ENCODE results near the gene TAAR8.
"Not testable (repeated sequence)": the region's sequence is repeated elsewhere in the genome, so short reads cannot be mapped to it uniquely, and the experiment has no call there.

The TAAR8 gene

GRCh38 chr6:132598473-132598872, 46.0 kb downstream of the TAAR8 start:
- POLR2A ChIA-PET, result no interaction called here
- no peak for DNase-seq (ENCODE audit: low read depth, low spot score)

GRCh38 chr6:132600900-132601299, 48.4 kb downstream of the TAAR8 start:
- POLR2A ChIA-PET; CTCF ChIA-PET; DNase-seq (ENCODE audit: low read depth, low spot score); H3K4me3 ChIP-seq (ENCODE audit: low read depth, low read length): not testable (repeated sequence)

More at GRCh38 chr6:132598473-132598872, 46.0 kb downstream of the TAAR8 start:
- CTCF ChIA-PET, result interaction anchor here (0.9 kb wide), 1 partner anchor 13 kb away, joined by 3 read pairs; no protein-coding TSS in a partner anchor
- H3K4me3 ChIP-seq (ENCODE audit: low read depth, low read length), result no peak overlapping the region
- TF ChIP-seq CTCF (IDR thresholded peaks at IDR 0.05; ENCODE audit: insufficient read depth, low read length, missing control alignments), result no peak
